ENCODE measurements around the gene RAMACL.

The RAMACL gene

GRCh38 chr6:166562726-166563125 lies 23.8 kb downstream of the RAMACL start:
- no peak overlapping the region for H3K4me3 ChIP-seq (ENCODE audit: low read depth, low read length)
- TF ChIP-seq MEIS1 (CRISPR knock-in tag; IDR thresholded peaks at IDR 0.05; ENCODE audit: borderline replicate concordance) (no peak), ZNF169 (tag by site-specific recombination; IDR thresholded peaks at IDR 0.05) (no peak), ZNF354C (tag by site-specific recombination; IDR thresholded peaks at IDR 0.05; ENCODE audit: borderline replicate concordance, low read depth) (no peak), BCL11A (tag by site-specific recombination; IDR thresholded peaks at IDR 0.05; ENCODE audit: low read depth) (no peak), ZNF571 (tag by site-specific recombination; IDR thresholded peaks at IDR 0.05) (no peak), ZNF423 (tag by site-specific recombination; IDR thresholded peaks at IDR 0.05) (no peak), ZBTB21 (tag by site-specific recombination; IDR thresholded peaks at IDR 0.05) (no peak), ZFHX2 (tag by site-specific recombination; conservative IDR thresholded peaks at IDR 0.05) (no peak), ZBTB20 (tag by site-specific recombination; IDR thresholded peaks at IDR 0.05) (no peak), ZNF792 (tag by site-specific recombination; IDR thresholded peaks at IDR 0.05) (no peak), ZBTB6 (tag by site-specific recombination; IDR thresholded peaks at IDR 0.05) (no peak), SALL2 (tag by site-specific recombination; IDR thresholded peaks at IDR 0.05; ENCODE audit: borderline replicate concordance) (no peak), ZNF404 (tag by site-specific recombination; IDR thresholded peaks at IDR 0.05) (no peak)
- H3K36me3 ChIP-seq (ENCODE audit: control insufficient read depth in 2 of 2, insufficient read depth in 1 of 2, low read length in 2 of 2): no peaks in the 10 kb centered on the region
- ChIA-PET CTCF (no interaction called here), POLR2A (no interaction called here)
- no peaks in the 10 kb centered on the region for H3K4me1 ChIP-seq (ENCODE audit: control insufficient read depth, insufficient read depth, low read length)
- no peaks in the 10 kb centered on the region for H3K9me3 ChIP-seq (ENCODE audit: control insufficient read depth, insufficient read depth, low read depth, low read length)
- no peak overlapping the region for H3K27ac ChIP-seq (ENCODE audit: extremely low read depth, low read depth, low read length)

DNA sequence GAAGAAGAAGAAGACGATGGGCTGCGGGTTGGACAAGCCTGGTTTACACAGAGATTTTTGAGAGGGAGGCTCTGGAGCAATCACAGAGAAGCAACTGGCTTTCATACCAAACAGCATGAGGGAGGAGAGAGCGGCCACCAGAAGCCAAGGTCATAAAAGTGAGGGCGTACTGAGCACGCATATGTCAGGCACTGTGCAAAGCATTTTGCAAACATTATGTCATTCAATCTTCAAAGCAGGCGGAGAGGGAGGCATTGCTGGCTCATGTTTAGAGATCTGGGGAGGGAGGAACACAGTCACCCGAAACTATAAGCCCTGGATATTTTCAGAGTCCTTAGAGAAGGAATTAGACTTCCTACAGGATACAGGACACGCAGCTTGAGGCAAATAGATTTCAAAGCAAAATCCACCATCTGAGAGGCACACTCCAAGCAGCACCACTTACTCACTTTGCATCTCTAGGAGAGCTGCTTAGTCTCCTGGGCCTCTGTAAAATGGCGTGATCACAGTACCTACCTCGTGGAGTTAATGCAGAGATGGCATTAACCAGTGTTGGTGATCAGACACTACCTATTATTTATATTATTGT lies 24.6 kb downstream of the RAMACL start:
- Histone ChIP-seq H3K4me1 (ENCODE audit: control insufficient read depth, insufficient read depth, low read length) (no peaks in the 10 kb centered on the region), H3K36me3 (ENCODE audit: control insufficient read depth in 2 of 2, insufficient read depth in 1 of 2, low read length in 2 of 2) (no peaks in the 10 kb centered on the region), H3K27ac (ENCODE audit: extremely low read depth, low read depth, low read length) (no peak overlapping the region), H3K9me3 (ENCODE audit: control insufficient read depth, insufficient read depth, low read depth, low read length) (no peaks in the 10 kb centered on the region), H3K4me3 (ENCODE audit: low read depth, low read length) (no peak overlapping the region)
- ChIA-PET POLR2A (no interaction called here), CTCF (interaction anchor here (1.0 kb wide), 1 partner anchor 13 kb away, joined by 3 read pairs; no protein-coding TSS in a partner anchor)
- peak; percentile 66 for TF ChIP-seq ZIC2 (tag by site-specific recombination; IDR thresholded peaks at IDR 0.05)
- 0 out of 2 replicates have a peak, but pooled peaks have one; percentile 29 for TF ChIP-seq ATF2 (tag by site-specific recombination; IDR thresholded peaks at IDR 0.05; ENCODE audit: low read depth)
- 0 out of 2 replicates have a peak, but pooled peaks have one; percentile 24 for TF ChIP-seq OSR2 (tag by site-specific recombination; IDR thresholded peaks at IDR 0.05)
- TF ChIP-seq ZNF548 (tag by site-specific recombination; IDR thresholded peaks at IDR 0.05): no peak
- peak; percentile 37 for TF ChIP-seq ZFHX2 (tag by site-specific recombination; conservative IDR thresholded peaks at IDR 0.05)
- TF ChIP-seq KLF17 (tag by site-specific recombination; IDR thresholded peaks at IDR 0.05): peak; percentile 49; the same call in 1 of the 2 replicates
- no peak for TF ChIP-seq ZNF18 (tag by site-specific recombination; IDR thresholded peaks at IDR 0.05)
- peak; percentile 31; the same call in 1 of the 2 replicates for TF ChIP-seq KLF1 (tag by site-specific recombination; IDR thresholded peaks at IDR 0.05)
